Colon (tissue), 2 donors: ENCODE measurements around the gene AMMECR1.
A peak's percentile ranks its signal among the peaks of the same experiment; 100 is the strongest.

Experiments used
- FAIRE-seq: peaks from 2 replicates; lab custom pipeline; 2012; peaks lifted over from hg19 to GRCh38; lab: Jason Lieb, UNC
- donor health status: control.
- donor health status: control.

AMMECR1 gene

GRCh38 chrX:110211340-110211739 lies 106.5 kb downstream of the AMMECR1 start:
- no peak for FAIRE-seq

GRCh38 chrX:110210417-110211139 lies 107.3 kb downstream of the AMMECR1 start:
- no peak for FAIRE-seq

GRCh38 chrX:110208092-110208491 lies 109.8 kb downstream of the AMMECR1 start:
- peak; percentile 10 for FAIRE-seq

GRCh38 chrX:110204986-110205385 lies 112.9 kb downstream of the AMMECR1 start:
- FAIRE-seq = peak; percentile 94

- no peak for FAIRE-seq
Observed at GRCh38 chrX:110201799-110202198, 116.1 kb downstream of the AMMECR1 start.

GRCh38 chrX:110194977-110195376 lies 122.9 kb downstream of the AMMECR1 start:
- FAIRE-seq = no peak

- no peak for FAIRE-seq
Observed at GRCh38 chrX:110192516-110192915, 125.4 kb downstream of the AMMECR1 start.

GRCh38 chrX:110188701-110189558 lies 129.0 kb downstream of the AMMECR1 start:
- FAIRE-seq = no peak

- no peak for FAIRE-seq
Observed at GRCh38 chrX:110183314-110183713, 134.6 kb downstream of the AMMECR1 start.

- no peak for FAIRE-seq
Observed at GRCh38 chrX:110182865-110183264, 135.0 kb downstream of the AMMECR1 start.

- no peak for FAIRE-seq
Observed at GRCh38 chrX:110182362-110182761, 135.5 kb downstream of the AMMECR1 start.

GRCh38 chrX:110181459-110182137 lies 136.3 kb downstream of the AMMECR1 start:
- FAIRE-seq = no peak

GRCh38 chrX:110180928-110181310 lies 137.0 kb downstream of the AMMECR1 start:
- no peak for FAIRE-seq

GRCh38 chrX:110180176-110180927 lies 137.5 kb downstream of the AMMECR1 start:
- FAIRE-seq = no peak

- no peak for FAIRE-seq
Observed at GRCh38 chrX:110178179-110178865, 139.6 kb downstream of the AMMECR1 start.

GRCh38 chrX:110175696-110176095 lies 142.2 kb downstream of the AMMECR1 start:
- FAIRE-seq = no peak

- no peak for FAIRE-seq
Observed at GRCh38 chrX:110175146-110175545, 142.7 kb downstream of the AMMECR1 start.

GRCh38 chrX:110173192-110174175 lies 144.4 kb downstream of the AMMECR1 start:
- FAIRE-seq = no peak

GRCh38 chrX:110172215-110172614 lies 145.7 kb downstream of the AMMECR1 start:
- no peak for FAIRE-seq

GRCh38 chrX:110171442-110171841 lies 146.4 kb downstream of the AMMECR1 start:
- FAIRE-seq = no peak
